Naive thymus-derived CD4-positive, alpha-beta T cell (primary cell): Measurements from ENCODE around the gene TNP2. TPM values are rescaled to one million over a fixed set of nuclear protein-coding genes. Genes with fewer than 3 reads are reported as not detected.

ENCODE experiments used
- ATAC-seq: fragments of 150-1000 bp; cut with Tn5 transposase; 2 replicates; pipeline ENCODE4 v1.10.0; 2021; ENCODE audit warnings: mild to moderate bottlenecking, moderate library complexity
- CTCF ChIA-PET: fragments of 350-600 bp; sonication (Branson Sonifier 250); formaldehyde crosslinking; loops from one replicate; lab custom pipeline; 2021; ENCODE audit warnings: antibody characterized with exemption; lab: Charles Lee
- POLR2A ChIA-PET: fragments of 350-600 bp; sonication (Branson Sonifier 250); formaldehyde crosslinking; loops from one replicate; lab custom pipeline; 2021; ENCODE audit warnings: antibody characterized with exemption, inconsistent platforms; lab: Charles Lee
- DNase-seq, 9 donors: peaks; one replicate each; pipeline versions ENCODE4 v3.0.0 to v3.0.0-alpha.2; 2020 to 2022; ENCODE audit warnings: mixed read lengths in 1 of 9
- H3K27ac ChIP-seq: one replicate; pipeline ENCODE4 v1.7.0; 2013; ENCODE audit warnings: mild to moderate bottlenecking, low read depth, low read length, moderate library complexity
- H3K27me3 ChIP-seq, 2 donors: one replicate each; pipeline ENCODE4 v1.7.0; 2013; ENCODE audit warnings: low read length in 2 of 2, mild to moderate bottlenecking in 2 of 2, moderate library complexity in 2 of 2; ENCODE audit not compliant: control insufficient read depth in 2 of 2, insufficient read depth in 2 of 2
- H3K36me3 ChIP-seq, 3 experiments: 1 replicate in 2 of 3; 2 replicates in 1 of 3; pipeline ENCODE4 v1.7.0; 2013; ENCODE audit warnings: low read length in 3 of 3, mild to moderate bottlenecking in 3 of 3, moderate library complexity in 1 of 3; ENCODE audit not compliant: insufficient read depth in 3 of 3, control insufficient read depth in 2 of 3
- H3K4me1 ChIP-seq, 2 donors: one replicate each; pipeline ENCODE4 v1.7.0; 2013; ENCODE audit warnings: low read length in 2 of 2, mild to moderate bottlenecking in 2 of 2, moderate library complexity in 1 of 2; ENCODE audit not compliant: control insufficient read depth in 2 of 2, insufficient read depth in 2 of 2
- H3K4me3 ChIP-seq: 2 replicates; pipeline ENCODE4 v1.7.0; 2013; ENCODE audit warnings: mild to moderate bottlenecking, low read length
- H3K9me3 ChIP-seq, 3 experiments: 1 replicate in 2 of 3; 2 replicates in 1 of 3; pipeline ENCODE4 v1.7.0; 2013; ENCODE audit warnings: low read length in 3 of 3; ENCODE audit not compliant: control insufficient read depth in 2 of 3
- H3K27ac Mint-ChIP-seq, 9 donors: one replicate each; pipeline ENCODE4 v1.8.0; 2020 to 2022; ENCODE audit warnings: mixed read lengths in 9 of 9, mild to moderate bottlenecking in 8 of 9, moderate library complexity in 5 of 9, inconsistent platforms in 2 of 9
- H3K27me3 Mint-ChIP-seq, 5 donors: one replicate each; pipeline ENCODE4 v1.8.0; 2021 to 2022; ENCODE audit warnings: mixed read lengths in 5 of 5, mild to moderate bottlenecking in 1 of 5
- H3K36me3 Mint-ChIP-seq, 5 donors: one replicate each; pipeline ENCODE4 v1.8.0; 2020 to 2022; ENCODE audit warnings: mixed read lengths in 5 of 5, mild to moderate bottlenecking in 3 of 5, inconsistent platforms in 1 of 5
- H3K4me1 Mint-ChIP-seq, 7 donors: one replicate each; pipeline ENCODE4 v1.8.0; 2020 to 2022; ENCODE audit warnings: mixed read lengths in 7 of 7, mild to moderate bottlenecking in 3 of 7, inconsistent platforms in 1 of 7
- H3K4me3 Mint-ChIP-seq, 10 donors: one replicate each; pipeline ENCODE4 v1.8.0; 2020 to 2022; ENCODE audit warnings: mild to moderate bottlenecking in 10 of 10, mixed read lengths in 10 of 10, moderate library complexity in 6 of 10, inconsistent platforms in 2 of 10
- H3K9me3 Mint-ChIP-seq, 11 donors: one replicate each; pipeline ENCODE4 v1.8.0; 2020 to 2022; ENCODE audit warnings: mixed read lengths in 11 of 11, mild to moderate bottlenecking in 4 of 11, inconsistent platforms in 1 of 11, moderate library complexity in 1 of 11
- intact Hi-C, 2 donors: fragments of 100-400 bp; cut with micrococcal nuclease; formaldehyde crosslinking; loops; one replicate each; pipeline ENCODE4 v1.15.1; 2023
- polyA plus RNA-seq, 2 donors: library from polyadenylated mRNA; unstranded; fragments of 300-500 nt; fragmentation: Illumina TruSeq; gene quantifications; one replicate each; pipeline ENCODE4 v1.2.3, GENCODE V29; 2021
- total RNA-seq, 6 experiments: library from RNA in 5 of 6; stranded (reverse) in 5 of 6; gene quantifications; 1 replicate in 5 of 6; 2 replicates in 1 of 6; pipeline ENCODE4 v1.2.3 and lab custom pipeline; 2021 to 2026

The TNP2 gene
- total and polyA plus RNA-seq, 7 experiments from 2014 or later = not detected

DNA sequence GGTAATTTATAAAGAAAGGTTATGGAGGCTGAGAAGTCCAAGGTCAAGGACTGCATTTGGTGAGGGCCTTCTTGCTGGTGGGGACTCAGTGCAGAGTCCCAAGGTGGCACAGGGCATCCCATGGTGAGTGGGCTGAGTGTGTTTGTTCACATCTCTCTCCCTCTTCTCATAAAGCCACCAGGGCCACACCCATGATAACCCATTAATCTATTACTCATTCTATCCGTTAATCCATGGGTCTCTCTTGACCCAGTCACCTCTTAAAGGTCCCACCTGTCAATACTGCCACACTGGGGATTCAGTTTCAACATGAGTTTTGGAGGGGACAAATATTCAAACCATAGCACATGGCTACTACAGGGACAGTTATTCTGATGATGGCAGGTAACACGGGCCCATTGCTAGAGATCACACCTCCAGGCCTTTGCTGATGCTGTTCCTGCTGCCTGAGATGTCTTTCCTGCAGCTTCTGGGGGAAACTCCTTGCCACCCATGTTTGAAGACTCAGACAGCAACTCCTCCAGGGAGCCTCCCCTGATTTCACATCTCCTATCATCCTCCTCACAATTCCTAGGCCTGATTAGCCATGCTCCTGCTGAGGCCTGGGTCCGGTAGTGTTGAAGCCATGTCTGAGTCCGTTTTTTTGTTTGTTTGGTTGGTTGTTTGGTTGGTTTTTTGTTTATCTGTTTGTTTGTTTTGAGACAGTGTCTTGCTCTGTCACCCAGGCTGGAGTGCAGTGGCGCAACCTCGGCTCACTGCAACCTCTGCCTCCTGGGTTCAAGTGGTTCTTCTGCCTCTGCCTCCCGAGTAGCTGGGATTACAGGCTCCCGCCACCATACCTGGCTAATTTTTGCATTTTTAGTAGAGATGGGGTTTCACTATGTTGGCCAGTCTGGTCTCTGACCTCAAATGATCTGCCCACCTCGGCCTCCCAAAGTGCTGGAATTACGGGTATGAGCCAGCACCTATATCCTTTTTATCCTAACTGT, 29.2 kb downstream of the TNP2 start:
- no peaks in the 10 kb centered on the region for H3K9me3 ChIP-seq
- H3K27me3 Mint-ChIP-seq = no peaks in the 10 kb centered on the region
- ATAC-seq (no peak), DNase-seq (no peak)
- peaks cover 11 to 16% of the 10 kb centered on the region in 2 donors for H3K4me1 ChIP-seq
- H3K27ac Mint-ChIP-seq = peak overlapping the region in 7 of 9 donors; percentile 8 to 81 (median 67)
- intact Hi-C loops = no loop called here
- no peaks in the 10 kb centered on the region for H3K36me3 ChIP-seq
- peak overlapping the region; percentile 34 for H3K4me3 ChIP-seq
- ChIA-PET POLR2A (no interaction called here), CTCF (no interaction called here)
- H3K36me3 Mint-ChIP-seq = no peaks in the 10 kb centered on the region
- H3K27me3 ChIP-seq = no peaks in the 10 kb centered on the region
- H3K4me1 Mint-ChIP-seq = peaks cover 2 to 34% (median 13%) of the 10 kb centered on the region in 7 donors
- peak overlapping the region in 2 of 10 donors; percentile 57 to 69 for H3K4me3 Mint-ChIP-seq
- no peaks in the 10 kb centered on the region for H3K9me3 Mint-ChIP-seq
- no peak overlapping the region for H3K27ac ChIP-seq

DNA sequence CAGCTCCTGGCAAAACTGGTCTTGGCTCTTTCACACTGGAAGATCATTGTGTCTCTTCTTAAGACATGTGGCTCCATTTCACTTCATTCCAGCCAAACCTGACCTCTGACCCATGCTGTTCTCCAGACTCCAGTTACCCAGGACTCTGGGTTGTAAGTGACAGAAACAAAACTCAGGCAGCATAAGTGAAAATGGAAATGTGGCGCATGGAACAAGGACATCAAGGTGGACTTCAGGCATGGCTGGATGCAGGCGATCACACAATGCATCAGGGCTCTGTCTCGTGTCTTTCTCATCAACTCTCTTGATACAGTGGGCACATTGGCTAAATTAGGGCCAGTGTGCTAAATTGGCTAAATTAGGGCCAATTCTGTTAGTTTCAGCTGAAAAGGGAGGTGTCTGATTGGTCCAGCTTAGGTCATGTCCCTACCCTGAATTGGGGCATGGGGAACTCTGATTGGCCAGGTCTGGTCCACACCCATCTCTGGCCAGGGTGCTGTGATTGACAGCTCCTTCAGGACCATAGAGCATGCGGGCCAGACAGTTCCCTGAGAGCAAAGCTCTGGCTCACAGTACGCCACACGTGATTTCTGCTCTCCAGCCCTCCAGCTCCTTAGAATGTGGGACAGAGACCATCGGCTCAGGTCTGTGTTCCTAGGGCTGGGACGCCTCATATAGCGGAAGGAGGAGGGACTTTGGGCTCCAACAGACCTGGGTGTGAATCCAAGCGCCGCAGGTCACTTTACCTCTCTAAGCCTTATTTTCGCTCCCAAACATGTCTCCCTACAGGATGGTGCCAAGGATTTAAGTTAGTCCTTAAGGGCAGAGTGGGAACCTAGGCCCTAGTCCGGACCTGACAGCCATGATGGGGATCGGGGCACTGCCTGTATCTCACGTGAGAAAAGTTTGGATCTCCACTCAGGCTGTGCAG, 30.6 kb downstream of the TNP2 start:
- Mint-ChIP-seq H3K4me3 (no peak overlapping the region), H3K4me1 (peaks cover 16 to 43% (median 26%) of the 10 kb centered on the region in 7 donors), H3K36me3 (no peaks in the 10 kb centered on the region)

GRCh38 chr16:11236461-11237254, 32.5 kb downstream of the TNP2 start:
- Histone ChIP-seq H3K4me1 (peaks cover 40 to 43% of the 10 kb centered on the region in 2 donors), H3K36me3 (no peaks in the 10 kb centered on the region), H3K4me3 (no peak overlapping the region), H3K27ac (no peak overlapping the region), H3K9me3 (no peaks in the 10 kb centered on the region), H3K27me3 (no peaks in the 10 kb centered on the region)
- Mint-ChIP-seq H3K4me1 (peaks cover 28 to 62% (median 41%) of the 10 kb centered on the region in 7 donors), H3K27me3 (no peaks in the 10 kb centered on the region), H3K36me3 (no peaks in the 10 kb centered on the region), H3K4me3 (no peak overlapping the region), H3K27ac (peak overlapping the region in 5 of 9 donors; percentile 10 to 98 (median 56)), H3K9me3 (no peaks in the 10 kb centered on the region)
- ATAC-seq (no peak), DNase-seq (no peak)
- POLR2A ChIA-PET = interaction anchor here (0.7 to 0.9 kb wide), 4 partner anchors 12 to 94 kb away, joined by 3 to 7 read pairs (median 4); partner anchors contain the start of gene SOCS1
- intact Hi-C loops = no loop called here
- CTCF ChIA-PET = interaction anchor here (0.7 to 2.6 kb wide), 3 partner anchors 18 to 390 kb away, joined by 3 to 16 read pairs (median 5); partner anchors contain the start of gene SOCS1

More for the DNA sequence above, 30.6 kb downstream of the TNP2 start:
- CTCF ChIA-PET = interaction anchor here (0.9 kb wide), 1 partner anchor 14 kb away, joined by 3 read pairs; no protein-coding TSS in a partner anchor
- intact Hi-C loops = no loop called here
- POLR2A ChIA-PET = interaction anchor here (0.9 to 1.4 kb wide), 3 partner anchors 13 to 16 kb away, joined by 3 read pairs; no protein-coding TSS in a partner anchor
- no peaks in the 10 kb centered on the region for H3K27me3 ChIP-seq
- H3K36me3 ChIP-seq = no peaks in the 10 kb centered on the region
- H3K4me3 ChIP-seq = no peak overlapping the region
- no peaks in the 10 kb centered on the region for H3K9me3 Mint-ChIP-seq
- H3K27ac ChIP-seq = no peak overlapping the region
- no peak for ATAC-seq
- peaks cover 24 to 27% of the 10 kb centered on the region in 2 donors for H3K4me1 ChIP-seq
- no peaks in the 10 kb centered on the region for H3K27me3 Mint-ChIP-seq
- DNase-seq = no peak
- no peaks in the 10 kb centered on the region for H3K9me3 ChIP-seq
- H3K27ac Mint-ChIP-seq = peak overlapping the region in 3 of 9 donors; percentile 1 to 76 (median 21)

- intact Hi-C loops = no loop called here
- Mint-ChIP-seq H3K9me3 (no peaks in the 10 kb centered on the region), H3K4me1 (peaks cover 33 to 72% (median 45%) of the 10 kb centered on the region in 7 donors), H3K27ac (peak overlapping the region; percentile 59 to 98 (median 82)), H3K4me3 (no peak overlapping the region), H3K27me3 (no peaks in the 10 kb centered on the region), H3K36me3 (no peaks in the 10 kb centered on the region)
- H3K27me3 ChIP-seq = no peaks in the 10 kb centered on the region
- CTCF ChIA-PET = interaction anchor here (0.7 to 2.6 kb wide), 4 partner anchors 15 to 391 kb away, joined by 3 to 16 read pairs (median 6); partner anchors contain the start of gene SOCS1
- no peak for DNase-seq
- peaks cover 38 to 46% of the 10 kb centered on the region in 2 donors for H3K4me1 ChIP-seq
- H3K4me3 ChIP-seq = no peak overlapping the region
- POLR2A ChIA-PET = interaction anchor here (0.7 to 0.9 kb wide), 4 partner anchors 11 to 95 kb away, joined by 3 to 7 read pairs (median 4); partner anchors contain the start of gene SOCS1
- ATAC-seq = no peak
- H3K9me3 ChIP-seq = no peaks in the 10 kb centered on the region
- no peaks in the 10 kb centered on the region for H3K36me3 ChIP-seq
- no peak overlapping the region for H3K27ac ChIP-seq
Observed at GRCh38 chr16:11235703-11235991, 33.5 kb downstream of the TNP2 start.

DNA sequence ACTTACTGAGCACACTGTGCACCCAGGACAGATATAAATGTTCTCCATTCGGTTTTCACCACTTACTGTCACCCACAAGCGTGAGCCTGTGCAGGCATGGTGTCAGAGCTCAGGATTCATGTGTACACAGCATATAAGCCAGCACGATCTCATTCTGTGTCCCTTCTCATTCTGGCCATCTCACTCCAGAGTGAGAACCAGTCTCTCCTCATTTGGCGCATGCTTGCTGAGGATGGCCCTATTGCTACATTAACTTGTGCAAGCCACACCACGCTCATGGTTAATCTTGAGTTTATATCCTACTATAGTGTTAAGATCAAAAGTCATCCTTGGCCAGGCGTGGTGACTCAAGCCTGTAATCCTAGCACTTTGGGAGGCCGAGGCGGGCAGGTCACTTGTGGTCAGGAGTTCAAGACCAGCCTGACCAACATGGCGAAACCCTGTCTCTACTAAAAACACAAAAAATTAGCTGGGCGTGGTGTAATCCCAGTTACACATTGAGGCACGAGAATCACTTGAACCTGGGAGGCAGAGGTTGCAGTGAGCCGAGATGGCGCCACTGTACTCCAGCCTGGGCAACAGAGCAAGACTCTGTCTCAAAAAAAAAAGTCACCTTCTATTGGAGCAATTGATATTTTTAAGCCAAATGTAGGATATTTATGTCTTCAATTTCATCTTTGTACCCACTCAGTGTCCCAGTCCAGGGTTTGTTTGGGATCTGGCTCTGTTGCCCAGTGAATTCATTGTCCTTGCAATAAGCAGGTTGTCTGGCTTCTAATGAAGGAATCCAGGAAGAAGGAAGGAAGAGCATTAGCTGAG, 34.0 kb downstream of the TNP2 start:
- Mint-ChIP-seq H3K4me1 (peaks cover 31 to 76% (median 45%) of the 10 kb centered on the region in 7 donors), H3K27me3 (no peaks in the 10 kb centered on the region), H3K9me3 (no peaks in the 10 kb centered on the region), H3K36me3 (no peaks in the 10 kb centered on the region), H3K4me3 (peak overlapping the region in 3 of 10 donors; percentile 13 to 75 (median 61)), H3K27ac (peak overlapping the region; percentile 59 to 98 (median 88))
- no peak for DNase-seq
- CTCF ChIA-PET = interaction anchor here (0.7 to 2.6 kb wide), 2 partner anchors 15 to 20 kb away, joined by 6 to 16 read pairs; partner anchors contain the start of gene SOCS1
- no peak overlapping the region for H3K4me3 ChIP-seq
- POLR2A ChIA-PET = interaction anchor here (0.9 to 12.7 kb wide), 2 partner anchors 11 to 21 kb away, joined by 3 to 244 read pairs; partner anchors contain the start of gene SOCS1
- no peaks in the 10 kb centered on the region for H3K27me3 ChIP-seq
- H3K4me1 ChIP-seq = peaks cover 34 to 40% of the 10 kb centered on the region in 2 donors
- intact Hi-C loops = loop anchor here in 1 of 2 donors (1.0 to 5.0 kb wide), 3 partner anchors 53 to 247 kb away; no protein-coding TSS in a partner anchor
- no peaks in the 10 kb centered on the region for H3K9me3 ChIP-seq
- ATAC-seq = no peak
- H3K27ac ChIP-seq = no peak overlapping the region
- H3K36me3 ChIP-seq = no peaks in the 10 kb centered on the region
